ENCODE results near the gene MR1.
A peak's percentile ranks its signal among the peaks of the same experiment; 100 is the strongest.

Gene MR1

DNA sequence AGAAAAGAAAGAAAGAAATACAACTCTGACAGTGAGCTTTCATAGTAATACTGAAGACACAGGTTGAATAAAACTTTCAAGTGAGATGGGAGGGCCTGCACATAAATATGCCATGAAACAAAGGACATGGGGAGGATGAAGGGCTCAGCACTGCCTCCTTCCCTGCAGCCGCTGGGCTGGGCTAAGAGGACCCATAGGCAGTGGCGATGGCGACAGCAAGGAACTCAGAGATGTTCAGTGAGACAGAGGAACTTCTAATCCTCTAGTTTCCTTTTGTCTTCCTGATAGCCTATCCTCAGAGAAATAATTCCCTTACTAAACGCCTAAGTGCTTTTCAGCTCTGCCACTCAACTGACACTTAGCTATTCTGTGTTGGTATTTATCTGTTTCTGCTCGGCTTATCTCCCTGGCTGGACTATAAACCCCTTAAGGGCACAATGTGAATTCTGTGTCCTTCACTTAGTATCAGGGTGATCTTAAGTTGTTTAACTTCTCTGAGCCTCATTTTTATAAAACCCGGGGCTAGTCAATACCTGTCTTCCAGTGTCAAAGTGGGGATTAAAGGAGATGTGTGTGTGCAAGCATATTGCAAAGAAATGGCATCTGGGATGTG is 30.3 kb downstream of the MR1 start:
- no peak for DNase-seq (ENCODE audit: low read depth)

DNA sequence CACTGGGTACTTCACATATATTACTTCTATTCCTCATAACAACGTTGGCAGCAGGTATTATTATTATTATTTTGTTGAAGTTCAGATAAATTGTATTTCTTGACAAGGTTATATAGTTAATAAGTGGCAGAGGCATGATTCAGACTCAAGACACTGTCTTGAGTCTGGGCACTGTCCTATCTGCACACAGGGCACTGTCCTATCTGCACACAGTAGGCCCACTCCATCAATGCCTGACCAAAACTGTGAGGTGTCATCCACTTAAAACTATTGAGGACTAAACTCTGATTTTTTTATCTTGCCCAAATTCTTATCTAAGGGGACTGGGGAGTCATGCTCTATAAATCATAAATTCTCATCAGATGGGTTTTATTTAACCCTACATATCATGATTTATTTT is 30.9 kb downstream of the MR1 start:
- DNase-seq (ENCODE audit: low read depth) = no peak

DNA sequence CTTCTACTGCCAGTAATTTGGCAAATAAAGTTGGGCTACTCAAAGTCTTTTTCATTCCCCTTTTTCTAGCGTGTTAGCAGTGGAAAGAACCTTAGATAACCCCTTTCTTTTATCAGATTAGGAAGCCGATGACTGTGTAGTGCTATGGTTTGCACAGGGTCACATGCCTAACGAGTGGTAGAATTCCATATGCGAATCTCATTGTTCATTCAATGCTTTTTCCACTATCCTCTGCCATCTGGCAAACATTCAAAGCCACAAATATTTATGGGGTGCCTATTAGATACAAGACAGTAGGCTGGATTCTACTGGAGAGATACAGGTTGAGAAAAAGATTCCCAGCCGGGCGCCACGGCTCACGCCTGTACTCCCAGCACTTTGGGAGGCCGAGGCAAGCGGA is 39.9 kb downstream of the MR1 start:
- no peak for DNase-seq (ENCODE audit: low read depth)

DNA sequence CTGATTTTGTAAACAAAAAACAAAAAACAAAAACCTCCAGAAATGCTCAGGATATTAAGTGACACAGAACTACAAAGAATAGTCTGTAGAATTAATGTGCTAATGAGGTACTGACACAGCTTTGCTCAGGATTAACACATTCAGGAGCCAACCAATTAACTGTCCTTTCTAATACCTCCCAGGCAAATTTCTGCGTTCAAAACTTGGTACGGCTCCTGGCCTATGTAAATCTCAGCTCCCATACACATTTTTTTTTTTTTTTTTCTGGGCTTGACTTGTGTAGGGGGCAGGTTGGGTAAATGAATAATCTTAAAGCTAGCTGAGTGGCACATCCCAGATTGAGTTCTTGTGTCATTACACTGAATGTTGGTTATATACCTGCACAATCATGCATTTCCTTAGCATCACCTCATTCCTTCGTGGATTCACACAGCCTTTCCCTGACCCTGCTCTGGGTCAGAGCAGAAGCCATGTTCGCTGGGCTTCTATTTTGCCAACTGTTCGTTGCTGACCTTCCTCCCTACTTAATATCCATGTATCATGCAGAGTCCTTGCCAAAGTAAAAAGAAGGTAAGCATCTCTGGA is 42.1 kb downstream of the MR1 start:
- no peak for DNase-seq (ENCODE audit: low read depth)

DNA sequence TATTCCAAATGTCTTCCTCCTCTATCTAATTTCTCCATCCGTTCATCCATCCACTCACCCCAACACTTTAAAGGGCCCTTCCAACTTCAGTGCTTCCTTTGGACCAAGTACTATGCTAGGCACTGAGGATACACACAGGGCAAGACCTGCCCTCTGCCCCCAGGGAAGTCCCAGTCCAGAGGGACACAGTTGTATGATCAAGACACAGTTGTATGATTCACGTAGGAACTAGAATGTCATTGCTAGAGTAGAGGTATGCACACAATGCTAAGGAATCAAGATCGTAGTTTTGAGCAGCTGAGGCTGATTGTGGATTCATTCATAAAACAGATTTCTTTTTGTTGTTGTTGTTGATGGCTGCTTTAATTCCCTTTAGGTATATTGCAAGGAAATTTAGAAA is 43.1 kb downstream of the MR1 start:
- DNase-seq (ENCODE audit: low read depth) = no peak

DNA sequence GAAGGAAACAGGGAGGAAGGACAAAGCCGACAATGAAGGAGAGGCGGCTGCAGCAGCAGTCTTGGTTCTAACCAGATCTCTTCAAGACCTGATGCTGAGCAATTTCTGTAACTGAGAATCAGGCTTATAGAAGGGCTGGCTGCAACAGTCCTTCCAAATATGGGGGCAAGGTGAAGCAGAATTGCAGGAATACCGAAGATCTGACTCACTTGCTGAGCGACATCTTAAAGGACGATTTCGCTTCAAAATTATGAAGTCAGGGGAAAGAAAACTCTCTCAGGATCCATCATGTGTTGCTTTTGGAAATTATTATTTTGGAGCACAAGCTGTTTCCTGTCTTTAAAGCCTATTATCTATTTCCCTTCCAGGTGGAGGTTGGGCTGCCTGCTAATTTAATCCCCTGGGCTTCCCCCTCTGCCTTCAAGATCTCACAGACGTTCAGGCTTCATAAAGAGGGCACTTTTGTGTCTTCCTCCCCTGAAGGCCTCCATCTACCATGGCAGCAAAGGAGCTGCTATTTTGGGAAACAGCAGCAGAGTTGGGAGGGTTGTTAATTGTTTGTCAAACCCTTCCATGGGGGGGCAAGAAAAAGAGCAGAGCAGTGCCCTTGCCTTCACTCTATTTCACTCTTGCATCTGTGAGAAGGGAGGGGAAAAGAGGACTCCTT is 43.9 kb downstream of the MR1 start:
- no peak for DNase-seq (ENCODE audit: low read depth)

DNA sequence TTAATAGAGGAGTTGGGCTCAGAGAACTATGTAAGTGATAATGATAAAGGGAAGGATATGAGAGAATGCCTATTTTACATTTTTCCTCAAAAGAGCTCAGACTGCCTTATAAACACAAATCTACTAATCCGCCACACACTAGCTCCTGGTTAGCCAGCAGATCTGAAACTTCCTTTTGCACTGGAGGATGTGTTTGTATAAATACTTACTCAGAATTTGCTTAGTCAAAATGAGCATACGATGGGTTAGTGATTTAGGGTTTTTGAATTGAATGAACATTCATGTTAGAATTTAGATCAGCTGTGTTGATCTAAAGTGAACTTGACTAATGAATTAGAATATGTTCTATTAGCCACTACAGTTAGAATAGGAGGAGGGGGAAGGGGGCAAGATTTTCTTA is 45.6 kb downstream of the MR1 start:
- DNase-seq (ENCODE audit: low read depth) = no peak

DNA sequence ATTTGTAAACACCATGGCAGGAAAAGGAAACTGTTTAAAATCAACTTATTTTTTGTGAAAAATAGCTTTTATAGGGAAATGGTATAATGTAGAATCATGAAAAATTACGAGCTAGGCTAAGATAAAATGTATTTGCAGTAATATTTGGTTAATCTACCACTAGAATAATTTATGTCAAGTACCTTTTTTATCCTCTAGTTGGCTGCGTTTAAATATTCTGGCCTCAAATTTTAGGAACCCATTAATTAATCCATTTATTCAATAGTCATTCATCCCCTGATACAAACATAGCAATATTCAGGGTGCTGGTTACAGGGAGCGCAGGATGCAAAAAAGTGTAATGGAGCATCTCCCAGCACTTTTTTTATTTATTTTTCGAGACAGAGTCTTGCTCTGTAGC is 46.1 kb downstream of the MR1 start:
- DNase-seq (ENCODE audit: low read depth) = no peak

DNA sequence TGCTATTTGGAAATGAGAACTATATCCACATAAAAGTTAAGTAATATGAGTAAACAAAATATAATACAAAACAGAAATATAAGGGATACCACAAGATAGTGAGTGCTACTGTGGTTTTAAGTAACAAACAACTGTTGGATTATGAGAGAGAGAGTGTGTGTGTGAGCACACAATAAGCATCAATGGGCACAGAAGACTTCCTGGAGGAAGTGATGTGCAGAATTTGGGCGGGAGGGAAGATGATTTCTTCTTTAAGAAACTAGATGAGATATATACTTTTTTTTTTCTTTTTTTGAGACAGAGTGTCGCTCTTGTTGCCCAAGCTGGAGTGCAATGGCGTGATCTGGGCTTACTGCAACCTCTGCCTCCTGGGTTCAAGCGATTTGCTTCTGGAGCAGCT is 46.8 kb downstream of the MR1 start:
- DNase-seq (ENCODE audit: low read depth) = no peak

DNA sequence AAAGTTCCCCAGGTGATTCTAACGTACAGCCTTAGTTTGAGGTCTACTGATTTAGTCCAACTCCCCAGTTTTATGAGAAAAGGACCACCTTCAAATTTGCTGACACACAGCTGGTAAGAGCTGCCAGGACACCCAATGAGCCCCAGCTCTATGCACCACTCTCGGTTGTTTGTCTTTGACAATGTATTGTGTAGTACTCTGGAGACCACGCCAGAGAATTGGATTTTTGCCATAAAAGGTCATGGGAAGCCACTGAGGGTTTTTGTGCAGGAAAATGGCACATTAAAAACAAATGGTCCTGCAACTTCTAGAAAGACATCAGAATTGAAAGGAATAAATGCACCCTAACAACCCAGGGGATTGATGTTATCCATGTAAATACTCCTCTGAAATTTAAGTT is 47.6 kb downstream of the MR1 start:
- no peak for DNase-seq (ENCODE audit: low read depth)

DNA sequence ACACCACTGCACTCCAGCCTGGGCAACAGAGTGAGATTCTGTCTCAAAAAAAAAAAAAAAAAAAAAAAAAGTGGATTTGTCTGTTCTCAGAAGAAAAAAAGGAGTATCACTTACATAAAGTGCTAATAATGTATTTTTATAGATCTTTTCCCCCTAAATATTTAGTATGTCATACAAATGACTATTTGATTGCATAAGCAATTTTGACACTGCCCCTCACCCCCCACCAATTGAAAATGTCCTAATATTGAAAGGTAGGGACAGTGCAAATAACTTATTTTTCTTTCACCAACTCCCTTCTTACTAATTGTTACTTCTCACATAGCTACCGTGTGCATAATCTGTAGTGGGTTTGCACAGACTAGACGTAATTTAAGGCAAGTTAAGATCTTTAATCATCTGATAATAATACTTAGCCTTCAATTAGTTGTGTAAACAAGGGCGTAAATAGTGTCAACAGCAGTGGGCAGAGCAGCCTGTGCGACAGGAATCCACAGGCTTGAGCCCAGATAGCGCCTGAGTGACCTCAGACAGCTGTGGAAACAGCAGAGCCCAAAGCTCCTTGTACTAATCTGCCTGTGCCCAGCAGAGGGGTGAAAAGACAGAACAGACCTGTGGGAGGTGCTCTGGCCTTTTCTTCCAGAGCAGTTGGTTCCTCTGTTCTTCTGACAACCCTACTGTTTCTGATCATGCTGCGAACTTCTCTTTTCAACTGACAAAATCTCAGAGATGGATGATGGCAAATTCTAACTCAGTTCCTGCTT is 50.2 kb downstream of the MR1 start:
- DNase-seq (ENCODE audit: low read depth) = no peak

DNA sequence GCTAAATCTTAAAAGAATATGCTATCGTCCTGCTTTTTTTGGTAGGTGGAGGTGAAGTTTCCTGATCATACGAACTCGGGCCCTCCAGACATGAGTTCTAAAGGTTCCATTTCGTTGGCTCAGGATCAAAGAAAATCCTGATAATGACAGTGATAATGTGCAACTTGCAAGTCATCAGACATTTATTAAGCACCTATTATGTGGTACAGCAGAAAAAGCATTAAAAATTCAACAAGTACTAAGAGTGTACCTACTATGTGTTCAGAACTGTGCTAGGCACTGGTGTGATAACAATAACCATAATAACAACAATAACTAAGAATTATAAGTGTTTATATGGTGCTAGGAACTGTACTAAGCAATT is 50.8 kb downstream of the MR1 start:
- no peak for DNase-seq (ENCODE audit: low read depth)

DNA sequence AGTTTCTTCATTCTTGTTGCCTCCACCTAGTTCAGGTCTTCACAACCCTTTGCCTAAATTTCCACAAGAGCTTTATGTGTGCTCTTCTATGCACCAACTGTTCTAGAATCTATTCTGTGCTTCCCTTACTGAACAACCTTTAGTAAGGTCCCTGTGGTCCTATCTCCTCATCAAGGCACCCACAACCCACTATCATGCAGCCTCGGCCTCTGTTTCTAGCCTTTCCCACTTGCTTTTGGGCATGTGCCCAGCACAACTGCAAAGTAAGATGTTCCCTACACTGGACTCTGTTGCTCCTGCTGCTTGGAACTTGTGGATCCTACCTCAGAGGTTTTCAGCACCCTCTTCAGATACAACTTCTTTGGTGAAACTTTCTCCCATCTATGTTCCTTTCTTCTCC is 52.3 kb downstream of the MR1 start:
- DNase-seq (ENCODE audit: low read depth) = no peak

DNA sequence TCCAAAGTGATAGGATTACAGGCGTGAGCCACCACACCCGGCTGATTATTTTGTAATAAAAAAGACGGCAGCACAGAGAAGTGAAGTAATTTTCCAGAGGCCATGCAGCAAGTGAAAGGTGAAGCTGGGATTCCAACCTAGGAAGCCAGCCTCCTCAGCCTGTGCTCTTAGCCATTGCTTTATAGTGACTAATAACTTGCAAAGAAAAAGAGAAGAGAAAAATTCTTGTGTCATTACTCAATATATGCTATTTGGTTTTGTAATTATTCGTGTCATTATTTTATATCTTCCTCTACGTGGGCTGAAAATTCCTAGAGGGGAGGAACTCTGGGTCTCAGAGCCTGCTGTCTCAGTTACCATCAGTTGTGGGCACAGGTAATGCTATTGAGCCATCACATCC is 53.1 kb downstream of the MR1 start:
- DNase-seq (ENCODE audit: low read depth) = no peak

DNA sequence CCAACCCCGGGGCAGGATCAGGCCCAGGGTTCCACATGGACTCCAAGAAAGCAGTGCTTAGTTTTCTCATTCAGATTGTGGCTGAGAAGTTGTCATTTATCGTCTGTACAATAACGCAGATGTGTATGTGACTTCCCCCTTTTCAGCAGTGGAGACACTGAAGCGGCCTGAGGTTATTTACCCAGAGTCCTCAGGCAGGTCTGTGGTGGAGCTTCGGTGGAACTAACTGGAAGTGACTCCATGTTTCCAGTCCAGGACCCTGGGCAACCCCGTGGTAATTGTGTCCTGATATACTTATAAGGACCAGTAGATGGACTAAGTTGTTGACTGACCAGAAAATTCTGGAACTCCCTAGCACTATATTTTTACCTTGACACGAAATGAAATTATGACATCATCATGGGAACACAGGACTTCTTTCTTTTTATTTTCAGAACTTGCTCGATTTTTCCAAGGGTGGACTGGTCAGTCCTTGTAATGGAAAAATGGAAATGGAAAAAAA is 53.7 kb downstream of the MR1 start:
- no peak for DNase-seq (ENCODE audit: low read depth)

DNA sequence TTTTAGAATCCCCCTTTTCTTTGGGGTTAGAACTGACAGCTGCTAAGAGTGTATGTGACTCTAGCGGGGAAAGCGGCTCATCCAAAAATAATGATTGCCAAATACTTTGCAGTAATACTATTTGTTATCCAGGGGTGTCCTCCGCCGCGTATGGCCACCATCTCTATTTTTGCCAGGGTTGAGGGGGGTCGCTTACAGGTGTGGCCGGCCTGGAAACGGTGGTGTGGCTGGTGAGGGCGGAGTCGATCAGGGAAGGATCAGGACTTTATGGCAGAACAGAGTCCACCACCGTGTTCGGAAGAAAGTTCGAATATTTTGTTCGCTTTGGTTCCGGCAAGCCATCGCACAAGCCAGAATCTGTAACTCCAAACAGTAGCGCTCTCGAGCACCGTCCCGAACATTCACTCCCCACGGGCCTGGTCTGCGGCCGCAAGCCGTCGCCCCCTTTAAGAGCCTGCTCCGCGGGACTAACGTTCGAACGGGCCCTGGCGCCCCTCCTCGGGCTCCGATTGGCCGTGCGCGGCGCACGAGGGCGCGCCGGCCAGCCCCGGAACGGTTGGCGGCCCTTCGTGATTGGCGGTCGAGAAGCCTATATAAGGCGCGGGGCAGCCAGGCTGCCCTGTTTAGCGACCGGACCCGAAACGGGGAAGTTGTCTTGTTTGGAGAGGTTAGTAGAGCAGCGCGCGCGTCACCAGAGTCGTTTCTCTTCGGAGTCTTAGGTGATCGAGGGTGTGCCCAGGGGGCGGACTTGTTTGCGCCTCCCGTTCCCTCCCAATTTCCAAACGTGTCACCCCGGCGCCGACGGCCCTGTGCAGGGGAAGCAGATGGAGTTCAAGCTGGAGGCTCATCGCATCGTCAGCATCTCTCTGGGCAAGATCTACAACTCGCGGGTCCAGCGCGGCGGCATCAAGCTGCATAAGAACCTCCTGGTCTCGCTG is 54.6 kb downstream of the MR1 start, which contains the start of gene IER5:
IER5 (plus strand) TSS at position 622 of the 938 bp plus-strand sequence; CDS start at position 825, 203 bp downstream.
- peak; percentile 88 for DNase-seq (ENCODE audit: low read depth)

DNA sequence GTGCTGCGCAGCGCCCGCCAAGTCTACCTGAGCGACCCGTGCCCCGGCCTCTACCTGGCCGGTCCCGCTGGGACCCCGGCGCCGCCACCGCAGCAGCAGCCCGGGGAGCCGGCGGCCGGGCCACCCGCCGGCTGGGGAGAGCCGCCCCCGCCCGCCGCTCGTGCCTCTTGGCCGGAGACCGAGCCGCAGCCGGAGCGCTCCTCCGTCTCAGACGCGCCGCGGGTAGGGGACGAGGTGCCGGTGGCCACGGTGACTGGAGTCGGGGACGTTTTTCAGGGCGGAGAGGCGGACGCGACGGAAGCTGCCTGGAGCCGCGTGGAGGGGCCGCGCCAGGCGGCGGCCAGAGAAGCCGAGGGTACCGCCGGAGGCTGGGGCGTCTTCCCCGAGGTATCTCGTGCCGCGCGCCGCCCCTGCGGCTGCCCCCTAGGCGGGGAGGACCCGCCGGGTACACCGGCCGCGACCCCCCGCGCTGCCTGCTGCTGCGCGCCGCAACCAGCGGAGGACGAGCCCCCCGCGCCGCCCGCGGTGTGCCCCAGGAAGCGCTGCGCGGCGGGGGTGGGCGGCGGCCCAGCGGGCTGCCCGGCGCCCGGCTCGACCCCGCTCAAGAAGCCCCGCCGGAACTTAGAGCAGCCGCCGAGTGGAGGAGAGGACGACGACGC is 55.4 kb downstream of the MR1 start:
- no peak for DNase-seq (ENCODE audit: low read depth)

DNA sequence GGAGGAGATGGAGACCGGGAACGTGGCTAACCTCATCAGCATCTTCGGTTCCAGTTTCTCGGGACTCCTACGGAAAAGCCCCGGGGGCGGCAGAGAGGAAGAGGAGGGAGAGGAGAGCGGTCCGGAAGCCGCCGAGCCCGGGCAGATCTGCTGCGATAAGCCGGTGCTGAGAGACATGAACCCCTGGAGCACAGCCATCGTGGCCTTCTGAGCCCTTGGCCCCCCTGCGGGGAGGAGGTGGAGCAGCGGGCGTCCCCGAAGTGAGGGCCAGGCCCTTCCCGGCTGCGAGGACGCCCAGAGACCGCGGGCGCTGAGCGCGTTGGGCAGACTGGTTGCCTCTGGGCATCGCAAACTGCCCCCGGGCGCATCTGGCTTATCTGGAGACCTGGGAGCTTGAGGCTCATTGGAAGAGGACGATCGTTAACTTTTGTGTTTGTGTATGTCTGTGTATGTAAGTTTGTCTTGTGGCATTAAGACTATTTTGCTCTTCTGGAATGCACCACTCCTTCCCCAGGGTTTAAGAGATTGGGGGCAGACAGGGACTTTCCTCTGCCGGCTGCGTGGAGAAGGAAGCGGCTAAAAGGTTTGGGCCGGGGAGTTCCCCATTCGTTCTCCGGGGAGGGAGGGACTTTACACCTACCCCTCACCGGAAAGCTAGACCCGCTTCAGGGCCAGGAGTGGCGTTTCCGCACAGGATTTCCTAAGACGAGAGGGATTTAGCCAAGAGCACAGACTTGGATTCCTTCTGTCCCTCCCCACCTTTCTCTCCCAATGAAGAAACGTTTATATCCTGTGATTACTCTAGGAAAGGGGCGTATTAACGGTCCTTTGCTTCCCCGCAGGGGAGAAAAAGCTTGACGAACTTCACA is 56.1 kb downstream of the MR1 start:
- peak; percentile 57 for DNase-seq (ENCODE audit: low read depth)

DNA sequence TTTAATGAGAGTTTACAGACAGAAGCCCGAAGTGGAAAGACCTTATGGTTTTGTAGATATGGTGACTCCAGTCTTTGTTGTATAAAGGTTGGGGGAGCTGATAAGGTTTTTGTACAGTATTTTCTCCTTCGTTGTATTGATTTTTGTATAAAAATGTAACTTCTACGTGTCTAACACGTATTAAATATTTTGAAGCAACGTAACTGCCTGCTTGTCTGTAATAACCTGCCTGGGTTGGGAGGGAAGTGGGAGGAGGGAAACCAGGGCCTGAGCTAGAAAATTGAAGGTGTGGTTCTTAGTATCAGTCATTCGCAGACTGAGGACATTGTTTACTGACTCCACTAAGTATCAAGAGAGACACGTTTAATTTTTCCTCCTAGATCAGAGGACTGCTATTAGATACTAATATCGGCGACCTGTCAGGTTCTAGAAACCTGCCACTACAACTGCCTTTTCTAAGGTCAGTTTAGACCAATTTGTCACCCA is 56.9 kb downstream of the MR1 start:
- DNase-seq (ENCODE audit: low read depth) = peak; percentile 14
